GM20000 (cell line): ENCODE data around the gene PSPN.

Experiments
- DNase-seq: peaks from one replicate; pipeline ENCODE4 v3.0.0; 2012; ENCODE audit warnings: low spot score
- TF ChIP-seq, protein P1 (sequence below): IDR thresholded peaks from 2 replicates; pipeline ENCODE4 v1.5.1; 2012; ENCODE audit warnings: mild to moderate bottlenecking, control low read depth; ENCODE audit errors: extremely low read depth, missing control alignments

Gene PSPN

DNA sequence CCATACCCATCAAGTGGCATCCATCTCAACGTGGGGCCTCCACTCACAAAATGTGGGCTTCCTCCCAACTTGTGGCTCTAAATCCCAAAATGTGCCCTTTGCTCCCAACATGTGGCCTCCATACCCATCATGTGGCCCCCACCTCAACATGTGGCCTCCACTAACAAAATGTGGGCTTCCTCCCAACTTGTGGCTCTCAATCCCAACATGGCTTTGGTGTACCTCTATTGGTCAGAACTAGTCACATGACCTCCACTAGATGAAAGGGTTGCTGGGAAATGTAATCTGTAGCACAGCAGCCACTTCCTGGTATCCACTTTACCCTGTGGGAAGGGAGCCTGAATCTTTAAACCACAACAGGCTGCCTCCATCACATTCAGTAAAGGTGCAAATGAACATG lies 32.3 kb downstream of the PSPN start:
- DNase-seq, result no peak
- TF ChIP-seq, protein P1, sequence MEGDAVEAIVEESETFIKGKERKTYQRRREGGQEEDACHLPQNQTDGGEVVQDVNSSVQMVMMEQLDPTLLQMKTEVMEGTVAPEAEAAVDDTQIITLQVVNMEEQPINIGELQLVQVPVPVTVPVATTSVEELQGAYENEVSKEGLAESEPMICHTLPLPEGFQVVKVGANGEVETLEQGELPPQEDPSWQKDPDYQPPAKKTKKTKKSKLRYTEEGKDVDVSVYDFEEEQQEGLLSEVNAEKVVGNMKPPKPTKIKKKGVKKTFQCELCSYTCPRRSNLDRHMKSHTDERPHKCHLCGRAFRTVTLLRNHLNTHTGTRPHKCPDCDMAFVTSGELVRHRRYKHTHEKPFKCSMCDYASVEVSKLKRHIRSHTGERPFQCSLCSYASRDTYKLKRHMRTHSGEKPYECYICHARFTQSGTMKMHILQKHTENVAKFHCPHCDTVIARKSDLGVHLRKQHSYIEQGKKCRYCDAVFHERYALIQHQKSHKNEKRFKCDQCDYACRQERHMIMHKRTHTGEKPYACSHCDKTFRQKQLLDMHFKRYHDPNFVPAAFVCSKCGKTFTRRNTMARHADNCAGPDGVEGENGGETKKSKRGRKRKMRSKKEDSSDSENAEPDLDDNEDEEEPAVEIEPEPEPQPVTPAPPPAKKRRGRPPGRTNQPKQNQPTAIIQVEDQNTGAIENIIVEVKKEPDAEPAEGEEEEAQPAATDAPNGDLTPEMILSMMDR, result no peak

DNA sequence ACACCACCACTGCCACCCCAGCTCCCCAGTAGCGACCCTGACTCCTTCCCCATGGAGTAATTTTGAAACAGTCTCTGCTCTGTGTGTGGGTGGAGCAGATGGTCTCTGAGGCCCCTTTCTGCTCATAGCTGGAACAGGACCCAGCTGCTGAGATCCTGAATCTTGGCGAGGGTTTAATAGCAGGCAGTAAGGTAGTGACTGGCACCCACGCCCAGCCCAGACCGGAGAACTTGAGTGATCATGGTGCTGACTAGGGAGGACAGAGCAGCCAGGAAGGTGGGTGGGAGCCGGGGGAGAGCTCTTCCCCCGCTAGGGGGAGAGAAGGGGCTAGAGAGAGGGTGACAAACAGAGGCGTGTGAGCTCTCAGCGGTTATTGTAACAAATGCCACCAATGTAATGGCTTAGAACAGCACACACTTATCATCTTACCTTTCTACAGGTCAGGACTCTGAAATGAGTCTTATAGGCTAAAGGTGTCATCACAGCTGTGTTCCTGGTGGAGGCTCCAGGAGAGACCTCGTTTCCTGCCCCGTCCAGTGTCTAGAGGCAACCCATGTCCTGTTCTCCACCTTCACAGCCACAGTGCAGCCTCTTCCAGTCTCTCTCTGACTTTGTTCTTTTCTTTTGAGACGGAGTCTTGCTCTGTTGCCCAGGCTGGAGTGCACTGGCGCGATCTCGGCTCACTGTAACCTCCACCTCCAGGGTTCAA lies 35.1 kb downstream of the PSPN start:
- no peak for DNase-seq
- TF ChIP-seq, protein P1, result no peak

DNA sequence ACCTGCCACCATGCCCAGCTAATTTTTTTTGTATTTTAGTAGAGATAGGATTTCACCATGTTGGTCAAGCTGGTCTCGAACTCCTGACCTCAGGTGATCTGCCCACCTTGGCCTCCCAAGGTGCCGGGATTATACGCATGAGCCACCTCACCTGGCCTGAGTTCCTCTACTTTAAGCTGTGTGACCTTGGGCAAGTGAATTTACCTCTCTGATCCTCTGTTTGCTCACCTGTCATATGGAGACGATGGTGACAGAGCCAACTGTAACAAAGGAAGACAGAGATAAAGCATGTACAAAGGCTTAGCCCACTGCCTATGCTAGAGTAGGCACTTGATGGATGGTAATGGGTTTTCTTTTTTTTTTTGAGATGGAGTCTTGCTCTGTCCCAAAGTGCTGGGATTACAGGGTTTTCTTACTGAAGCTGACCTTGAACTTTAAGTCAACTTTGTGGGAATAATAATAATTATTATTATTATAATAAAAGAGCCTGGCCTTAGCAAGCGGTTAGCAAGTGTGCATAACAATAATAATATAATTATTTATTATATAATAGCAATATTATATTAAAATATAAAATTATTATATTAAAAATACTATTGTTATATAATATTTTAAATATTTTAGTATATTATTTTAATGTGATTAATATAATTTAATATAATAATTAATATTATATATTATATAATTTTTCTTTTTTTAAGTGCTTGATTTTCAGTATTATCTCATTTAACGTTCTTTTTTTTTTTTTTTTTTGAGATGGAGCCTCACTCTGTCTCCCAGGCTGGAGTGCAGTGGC lies 41.0 kb downstream of the PSPN start:
- TF ChIP-seq, protein P1, result no peak

DNA sequence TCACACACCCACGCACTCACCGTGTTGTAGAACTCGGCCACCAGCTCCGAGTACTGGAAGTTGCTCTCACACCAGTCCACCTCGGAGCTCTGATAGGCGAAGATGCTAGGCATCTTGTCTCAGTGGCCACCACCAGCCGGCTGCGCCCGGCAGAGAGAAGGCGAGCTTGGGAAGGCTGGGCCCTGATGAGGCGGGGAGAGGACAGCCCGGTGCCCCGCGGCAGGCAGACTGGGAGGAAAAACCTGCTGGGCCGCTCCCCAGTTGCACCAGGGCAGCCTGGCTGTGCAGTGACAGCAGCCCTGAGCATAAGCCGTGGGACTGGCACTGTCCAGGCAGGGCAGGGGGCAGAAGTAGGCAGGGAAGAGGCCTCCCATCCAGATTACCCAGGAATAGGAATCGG lies 42.3 kb downstream of the PSPN start, which contains the start of gene ACER1:
Gene ACER1, minus strand, starts transcription at position 174 of the 400 bp plus-strand sequence. Its CDS starts 61 bp downstream, at position 113.
- TF ChIP-seq, protein P1, result no peak
- DNase-seq, result no peak

More for the DNA sequence above, 41.0 kb downstream of the PSPN start:
- no peak for DNase-seq

DNA sequence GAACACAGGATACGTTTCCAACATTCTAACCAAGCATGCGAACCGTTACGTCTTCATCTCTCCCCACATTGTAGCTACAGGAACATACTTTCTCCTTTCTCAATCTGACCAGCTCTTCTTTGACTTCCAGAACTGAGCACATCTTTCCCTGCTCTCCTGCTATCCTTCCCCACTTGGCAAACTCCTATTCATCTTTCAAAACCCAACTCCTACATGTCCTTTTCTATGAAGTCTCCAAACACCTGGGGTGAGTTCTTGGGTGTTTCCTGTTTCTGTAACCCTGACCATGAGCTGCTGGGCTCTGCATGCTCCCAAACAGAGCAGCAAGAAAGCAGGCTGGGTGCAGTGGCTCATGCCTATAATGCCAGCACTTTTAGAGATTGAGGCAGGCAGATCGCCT lies 48.9 kb downstream of the PSPN start:
- no peak for DNase-seq

DNA sequence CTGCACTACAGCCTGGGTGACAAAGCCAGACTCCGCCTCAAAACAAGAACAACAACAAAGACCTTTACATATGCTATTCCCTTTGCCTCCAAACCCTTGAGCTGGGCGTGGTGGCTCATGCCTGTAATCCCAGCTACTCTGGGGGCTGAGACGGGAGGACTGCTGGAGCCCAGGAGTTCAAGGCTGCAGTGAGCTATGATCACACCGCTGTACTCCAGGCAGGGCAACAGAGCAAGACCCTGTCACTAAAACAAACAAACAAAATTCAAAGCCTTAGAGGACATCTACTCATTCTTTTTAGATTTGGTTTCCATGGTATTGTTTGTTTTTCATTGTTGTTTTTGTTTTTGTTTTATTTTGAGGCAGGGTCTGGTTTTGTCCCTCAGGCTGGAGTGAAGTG lies 50.1 kb downstream of the PSPN start:
- no peak for DNase-seq
- TF ChIP-seq, protein P1, result no peak

More for the DNA sequence above, 48.9 kb downstream of the PSPN start:
- TF ChIP-seq, protein P1, result no peak
